ENCODE measurements around the gene CDH22.

Gene CDH22

GRCh38 chr20:46330831-46331371 lies 22.6 kb upstream of the CDH22 start:
- no peaks in the 10 kb centered on the region for H4K20me1 ChIP-seq (ENCODE audit: insufficient read depth, low read length)
- H2AFZ ChIP-seq (ENCODE audit: low read depth, low read length) = no peak overlapping the region
- no peak overlapping the region for H3K9ac ChIP-seq (ENCODE audit: low read length)
- no peaks in the 10 kb centered on the region for H3K79me2 ChIP-seq (ENCODE audit: low read length)
- H3K9me3 ChIP-seq (ENCODE audit: insufficient read depth, low read length) = no peaks in the 10 kb centered on the region
- H3K27ac ChIP-seq (ENCODE audit: low read length) = no peak overlapping the region
- no peak overlapping the region for H3K4me3 ChIP-seq (ENCODE audit: low read length)
- no peak overlapping the region for H3K4me2 ChIP-seq (ENCODE audit: low read length)
- H3K36me3 ChIP-seq (replicated peaks; ENCODE audit: low read depth, low read length) = no peaks in the 10 kb centered on the region
- TF ChIP-seq CTCF (IDR thresholded peaks at IDR 0.05; ENCODE audit: low read depth, low read length) (no peak), EZH2phosphoT487 (IDR thresholded peaks at IDR 0.05; ENCODE audit: low read depth) (no peak)
- H3K27me3 ChIP-seq (ENCODE audit: low read depth, low read length) = peaks cover 48% of the 10 kb centered on the region
- no peaks in the 10 kb centered on the region for H3K4me1 ChIP-seq (ENCODE audit: low read length)

GRCh38 chr20:46330072-46330763 lies 21.9 kb upstream of the CDH22 start:
- H3K4me3 ChIP-seq (ENCODE audit: low read length) = no peak overlapping the region
- H3K4me2 ChIP-seq (ENCODE audit: low read length) = no peak overlapping the region
- TF ChIP-seq EZH2phosphoT487 (IDR thresholded peaks at IDR 0.05; ENCODE audit: low read depth) (no peak), CTCF (IDR thresholded peaks at IDR 0.05; ENCODE audit: low read depth, low read length) (no peak)
- no peak overlapping the region for H3K27ac ChIP-seq (ENCODE audit: low read length)
- no peaks in the 10 kb centered on the region for H4K20me1 ChIP-seq (ENCODE audit: insufficient read depth, low read length)
- H3K9me3 ChIP-seq (ENCODE audit: insufficient read depth, low read length) = no peaks in the 10 kb centered on the region
- H3K27me3 ChIP-seq (ENCODE audit: low read depth, low read length) = peaks cover 49% of the 10 kb centered on the region
- no peak overlapping the region for H3K9ac ChIP-seq (ENCODE audit: low read length)
- H3K4me1 ChIP-seq (ENCODE audit: low read length) = no peaks in the 10 kb centered on the region
- H2AFZ ChIP-seq (ENCODE audit: low read depth, low read length) = no peak overlapping the region
- H3K79me2 ChIP-seq (ENCODE audit: low read length) = no peaks in the 10 kb centered on the region
- no peaks in the 10 kb centered on the region for H3K36me3 ChIP-seq (replicated peaks; ENCODE audit: low read depth, low read length)

- H2AFZ ChIP-seq (ENCODE audit: low read depth, low read length) = no peak overlapping the region
- peaks cover 48% of the 10 kb centered on the region for H3K27me3 ChIP-seq (ENCODE audit: low read depth, low read length)
- H3K36me3 ChIP-seq (replicated peaks; ENCODE audit: low read depth, low read length) = no peaks in the 10 kb centered on the region
- H3K27ac ChIP-seq (ENCODE audit: low read length) = no peak overlapping the region
- TF ChIP-seq CTCF (IDR thresholded peaks at IDR 0.05; ENCODE audit: low read depth, low read length) = no peak
- TF ChIP-seq EZH2phosphoT487 (IDR thresholded peaks at IDR 0.05; ENCODE audit: low read depth) = no peak
- H3K4me1 ChIP-seq (ENCODE audit: low read length) = no peaks in the 10 kb centered on the region
- H3K4me2 ChIP-seq (ENCODE audit: low read length) = no peak overlapping the region
- H3K4me3 ChIP-seq (ENCODE audit: low read length) = no peak overlapping the region
- no peaks in the 10 kb centered on the region for H4K20me1 ChIP-seq (ENCODE audit: insufficient read depth, low read length)
- no peaks in the 10 kb centered on the region for H3K9me3 ChIP-seq (ENCODE audit: insufficient read depth, low read length)
- H3K79me2 ChIP-seq (ENCODE audit: low read length) = no peaks in the 10 kb centered on the region
- H3K9ac ChIP-seq (ENCODE audit: low read length) = no peak overlapping the region
Observed at GRCh38 chr20:46328200-46328882, 20.0 kb upstream of the CDH22 start.

GRCh38 chr20:46327557-46327956 lies 19.3 kb upstream of the CDH22 start:
- no peak overlapping the region for H3K9ac ChIP-seq (ENCODE audit: low read length)
- H3K4me2 ChIP-seq (ENCODE audit: low read length) = no peak overlapping the region
- no peak overlapping the region for H3K4me3 ChIP-seq (ENCODE audit: low read length)
- no peaks in the 10 kb centered on the region for H3K4me1 ChIP-seq (ENCODE audit: low read length)
- no peaks in the 10 kb centered on the region for H3K79me2 ChIP-seq (ENCODE audit: low read length)
- no peak for TF ChIP-seq EZH2phosphoT487 (IDR thresholded peaks at IDR 0.05; ENCODE audit: low read depth)
- TF ChIP-seq CTCF (IDR thresholded peaks at IDR 0.05; ENCODE audit: low read depth, low read length) = no peak
- no peak overlapping the region for H3K27ac ChIP-seq (ENCODE audit: low read length)
- H3K9me3 ChIP-seq (ENCODE audit: insufficient read depth, low read length) = no peaks in the 10 kb centered on the region
- no peaks in the 10 kb centered on the region for H3K36me3 ChIP-seq (replicated peaks; ENCODE audit: low read depth, low read length)
- H4K20me1 ChIP-seq (ENCODE audit: insufficient read depth, low read length) = no peaks in the 10 kb centered on the region
- H3K27me3 ChIP-seq (ENCODE audit: low read depth, low read length) = peaks cover 50% of the 10 kb centered on the region
- H2AFZ ChIP-seq (ENCODE audit: low read depth, low read length) = no peak overlapping the region
